ENCODE results near the gene MBP.

MBP gene

DNA sequence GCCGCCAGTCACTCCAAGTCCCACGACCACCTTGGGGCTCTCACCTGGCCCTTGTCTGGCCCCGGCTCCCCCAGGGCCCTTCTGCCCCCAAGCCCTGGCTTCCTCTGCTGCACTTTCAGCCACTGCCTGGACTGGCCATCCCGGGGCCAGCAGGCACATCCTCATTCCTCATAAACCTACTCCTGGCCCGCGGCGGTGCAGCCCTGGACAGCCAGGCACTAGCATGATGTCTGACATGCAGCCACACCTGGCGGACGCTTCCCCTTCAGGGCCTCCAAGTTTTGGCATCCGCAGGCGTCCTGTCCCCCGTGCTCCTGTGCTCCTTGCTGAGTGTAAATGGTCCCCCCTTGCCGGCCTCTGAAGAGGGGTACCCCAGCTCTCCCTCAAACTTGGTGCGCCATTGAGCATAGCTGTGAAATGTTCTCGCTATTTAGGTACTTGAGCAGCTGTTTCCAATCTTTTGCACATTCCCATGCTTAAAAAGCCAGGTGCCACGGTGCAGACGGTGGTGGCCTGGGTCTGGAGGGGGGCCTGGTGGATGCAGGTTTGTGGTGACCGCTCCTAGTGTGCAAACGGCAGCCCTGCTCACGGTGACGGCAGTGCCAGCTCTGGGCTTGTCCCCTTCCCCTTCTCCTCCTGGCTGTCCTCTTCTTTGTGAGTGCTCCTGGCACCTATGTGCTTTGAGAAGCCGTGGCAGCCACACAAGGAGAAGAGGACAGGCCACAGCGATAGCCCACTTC, 123.8 kb downstream of the MBP start:
- TF ChIP-seq, protein P1, sequence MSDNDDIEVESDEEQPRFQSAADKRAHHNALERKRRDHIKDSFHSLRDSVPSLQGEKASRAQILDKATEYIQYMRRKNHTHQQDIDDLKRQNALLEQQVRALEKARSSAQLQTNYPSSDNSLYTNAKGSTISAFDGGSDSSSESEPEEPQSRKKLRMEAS (IDR thresholded peaks at IDR 0.05), result no peak
- TF ChIP-seq, protein P2, sequence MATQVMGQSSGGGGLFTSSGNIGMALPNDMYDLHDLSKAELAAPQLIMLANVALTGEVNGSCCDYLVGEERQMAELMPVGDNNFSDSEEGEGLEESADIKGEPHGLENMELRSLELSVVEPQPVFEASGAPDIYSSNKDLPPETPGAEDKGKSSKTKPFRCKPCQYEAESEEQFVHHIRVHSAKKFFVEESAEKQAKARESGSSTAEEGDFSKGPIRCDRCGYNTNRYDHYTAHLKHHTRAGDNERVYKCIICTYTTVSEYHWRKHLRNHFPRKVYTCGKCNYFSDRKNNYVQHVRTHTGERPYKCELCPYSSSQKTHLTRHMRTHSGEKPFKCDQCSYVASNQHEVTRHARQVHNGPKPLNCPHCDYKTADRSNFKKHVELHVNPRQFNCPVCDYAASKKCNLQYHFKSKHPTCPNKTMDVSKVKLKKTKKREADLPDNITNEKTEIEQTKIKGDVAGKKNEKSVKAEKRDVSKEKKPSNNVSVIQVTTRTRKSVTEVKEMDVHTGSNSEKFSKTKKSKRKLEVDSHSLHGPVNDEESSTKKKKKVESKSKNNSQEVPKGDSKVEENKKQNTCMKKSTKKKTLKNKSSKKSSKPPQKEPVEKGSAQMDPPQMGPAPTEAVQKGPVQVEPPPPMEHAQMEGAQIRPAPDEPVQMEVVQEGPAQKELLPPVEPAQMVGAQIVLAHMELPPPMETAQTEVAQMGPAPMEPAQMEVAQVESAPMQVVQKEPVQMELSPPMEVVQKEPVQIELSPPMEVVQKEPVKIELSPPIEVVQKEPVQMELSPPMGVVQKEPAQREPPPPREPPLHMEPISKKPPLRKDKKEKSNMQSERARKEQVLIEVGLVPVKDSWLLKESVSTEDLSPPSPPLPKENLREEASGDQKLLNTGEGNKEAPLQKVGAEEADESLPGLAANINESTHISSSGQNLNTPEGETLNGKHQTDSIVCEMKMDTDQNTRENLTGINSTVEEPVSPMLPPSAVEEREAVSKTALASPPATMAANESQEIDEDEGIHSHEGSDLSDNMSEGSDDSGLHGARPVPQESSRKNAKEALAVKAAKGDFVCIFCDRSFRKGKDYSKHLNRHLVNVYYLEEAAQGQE (IDR thresholded peaks at IDR 0.05; ENCODE audit: low read depth), result no peak
- TF ChIP-seq EGR1 (IDR thresholded peaks at IDR 0.05) (no peak), CREB1 (IDR thresholded peaks at IDR 0.05; ENCODE audit: low read depth) (no peak), CEBPB (IDR thresholded peaks at IDR 0.05) (no peak), TCF12 (IDR thresholded peaks at IDR 0.05; ENCODE audit: low read depth) (no peak), NFIC (IDR thresholded peaks at IDR 0.05) (no peak)
- TF ChIP-seq, protein P3, sequence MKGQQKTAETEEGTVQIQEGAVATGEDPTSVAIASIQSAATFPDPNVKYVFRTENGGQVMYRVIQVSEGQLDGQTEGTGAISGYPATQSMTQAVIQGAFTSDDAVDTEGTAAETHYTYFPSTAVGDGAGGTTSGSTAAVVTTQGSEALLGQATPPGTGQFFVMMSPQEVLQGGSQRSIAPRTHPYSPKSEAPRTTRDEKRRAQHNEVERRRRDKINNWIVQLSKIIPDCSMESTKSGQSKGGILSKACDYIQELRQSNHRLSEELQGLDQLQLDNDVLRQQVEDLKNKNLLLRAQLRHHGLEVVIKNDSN (IDR thresholded peaks at IDR 0.05), result no peak

DNA sequence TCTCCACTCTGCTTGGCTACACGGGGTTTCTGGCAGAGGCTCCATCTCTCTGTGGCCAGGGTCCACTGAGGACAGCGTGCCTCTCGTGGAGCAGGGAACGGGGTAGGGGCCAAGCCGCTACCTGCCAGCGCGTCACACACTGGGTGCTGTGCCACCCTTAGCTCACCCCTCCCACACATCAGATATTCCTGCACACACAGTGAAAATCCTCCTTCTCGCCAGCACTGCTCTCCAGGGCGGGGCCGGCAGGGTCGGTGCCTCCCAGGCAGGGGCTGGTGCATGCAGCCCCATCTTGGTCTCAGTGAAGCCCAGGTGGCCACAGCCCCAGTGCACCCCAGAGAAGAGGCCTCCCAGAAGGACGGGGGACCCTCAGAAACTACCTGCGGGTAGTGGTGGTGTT, 124.6 kb downstream of the MBP start:
- TF ChIP-seq, protein P1 (IDR thresholded peaks at IDR 0.05), result no peak
- no peak for TF ChIP-seq CREB1 (IDR thresholded peaks at IDR 0.05; ENCODE audit: low read depth)
- TF ChIP-seq CEBPB (IDR thresholded peaks at IDR 0.05), result no peak
- no peak for TF ChIP-seq EGR1 (IDR thresholded peaks at IDR 0.05)
- no peak for TF ChIP-seq NFIC (IDR thresholded peaks at IDR 0.05)
- TF ChIP-seq FOXM1 (IDR thresholded peaks at IDR 0.05; ENCODE audit: borderline replicate concordance, low read depth), result no peak
- no peak for TF ChIP-seq RAD21 (IDR thresholded peaks at IDR 0.05; ENCODE audit: low read depth)
- TF ChIP-seq, protein P2 (IDR thresholded peaks at IDR 0.05; ENCODE audit: low read depth), result no peak
- TF ChIP-seq TAF1 (IDR thresholded peaks at IDR 0.05; ENCODE audit: low read depth), result no peak
- TF ChIP-seq TCF12 (IDR thresholded peaks at IDR 0.05; ENCODE audit: low read depth), result no peak

DNA sequence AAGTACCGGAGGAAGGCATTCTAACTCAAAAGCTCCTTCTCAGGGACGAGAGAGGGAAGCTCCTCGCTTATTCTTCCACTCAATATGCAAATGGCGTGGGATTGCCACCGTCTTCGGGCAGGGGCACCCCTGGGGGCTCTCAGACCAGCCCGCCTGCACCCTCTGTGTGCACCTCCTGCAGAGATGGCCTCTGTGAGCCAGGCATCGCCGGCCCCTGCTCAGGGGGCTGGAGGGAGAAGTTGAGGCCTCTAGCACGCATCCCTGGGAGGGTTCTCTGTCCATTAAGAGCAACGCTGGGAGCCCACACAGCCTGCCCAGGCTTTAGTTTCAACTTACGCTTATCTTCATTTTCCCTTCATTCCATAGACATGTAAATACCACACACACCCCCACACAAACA, 125.3 kb downstream of the MBP start:
- no peak for TF ChIP-seq CREB1 (IDR thresholded peaks at IDR 0.05; ENCODE audit: low read depth)
- no peak for TF ChIP-seq FOXM1 (IDR thresholded peaks at IDR 0.05; ENCODE audit: borderline replicate concordance, low read depth)
- TF ChIP-seq EGR1 (IDR thresholded peaks at IDR 0.05), result no peak
- no peak for TF ChIP-seq TAF1 (IDR thresholded peaks at IDR 0.05; ENCODE audit: low read depth)
- TF ChIP-seq, protein P3 (IDR thresholded peaks at IDR 0.05), result no peak
- TF ChIP-seq TCF12 (IDR thresholded peaks at IDR 0.05; ENCODE audit: low read depth), result no peak
- TF ChIP-seq YY1 (IDR thresholded peaks at IDR 0.05; ENCODE audit: low read depth), result no peak

DNA sequence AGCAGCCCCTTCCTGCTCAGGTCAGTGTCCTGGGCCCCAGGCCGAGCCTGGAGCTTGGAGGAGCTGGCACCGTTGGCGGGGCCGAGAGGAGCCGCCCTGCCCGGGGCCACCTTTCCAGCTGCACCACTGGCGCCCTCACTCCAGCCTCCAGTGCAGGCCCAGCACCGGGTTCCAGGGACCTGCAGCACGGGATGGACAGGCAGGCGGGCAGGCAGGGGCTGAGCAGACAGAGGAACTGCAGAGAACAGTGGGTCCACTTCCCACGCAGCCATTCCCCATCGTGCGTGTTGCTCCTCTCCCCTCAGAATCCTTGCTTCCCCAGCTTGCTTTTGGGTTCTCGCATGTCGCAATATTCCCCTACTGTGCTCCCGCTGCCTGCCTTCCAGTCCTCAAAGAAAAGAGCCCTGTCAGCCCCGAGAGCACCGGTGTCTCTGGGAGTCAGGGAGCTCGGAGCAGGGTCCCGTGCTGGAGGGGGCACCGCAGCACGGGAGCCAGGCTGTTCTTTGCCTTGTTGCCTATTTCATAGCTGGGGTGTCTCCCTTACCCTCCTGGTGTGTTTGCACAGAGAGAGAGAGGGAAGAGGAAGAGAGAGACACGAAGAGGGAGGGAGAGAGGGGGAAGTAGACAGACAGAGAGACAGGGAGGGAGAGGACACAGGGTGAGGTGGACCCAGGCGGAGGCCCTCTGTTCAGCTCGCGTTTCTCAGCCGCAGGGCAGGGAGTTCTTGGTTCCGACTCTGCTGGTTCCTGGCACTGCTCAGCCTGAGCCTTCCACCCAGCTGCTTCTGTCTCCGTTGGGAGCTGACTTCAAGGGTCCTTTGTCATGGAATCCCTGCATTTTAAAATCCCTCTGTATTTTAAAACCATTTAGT, 126.0 kb downstream of the MBP start:
- TF ChIP-seq, protein P2 (IDR thresholded peaks at IDR 0.05; ENCODE audit: low read depth), result no peak
- peak; percentile 39; the same call in 1 of the 2 replicates for TF ChIP-seq CEBPB (IDR thresholded peaks at IDR 0.05)
- TF ChIP-seq FOXM1 (IDR thresholded peaks at IDR 0.05; ENCODE audit: borderline replicate concordance, low read depth), result no peak
- no peak for TF ChIP-seq TCF12 (IDR thresholded peaks at IDR 0.05; ENCODE audit: low read depth)
